Adipocyte (in vitro differentiated cells): ENCODE results near the gene ROR1.

Experiments used
- DNase-seq: peaks from one replicate; pipeline ENCODE4 v3.0.0-alpha.2; 2015; ENCODE audit warnings: low read depth
- H3K27me3 ChIP-seq: replicated peaks from 2 replicates; pipeline ENCODE4 v1.7.0; 2013; ENCODE audit warnings: mild to moderate bottlenecking, low read length, moderate library complexity; ENCODE audit not compliant: control insufficient read depth, insufficient read depth
- H3K36me3 ChIP-seq: 2 replicates; pipeline ENCODE4 v1.7.0; 2013; ENCODE audit warnings: low read length, mild to moderate bottlenecking, moderate library complexity; ENCODE audit not compliant: control insufficient read depth, insufficient read depth, severe bottlenecking
- H3K4me1 ChIP-seq: 2 replicates; pipeline ENCODE4 v1.7.0; 2013; ENCODE audit warnings: mild to moderate bottlenecking, low read length, moderate library complexity; ENCODE audit not compliant: control insufficient read depth, insufficient read depth
- H3K4me3 ChIP-seq: 2 replicates; pipeline ENCODE4 v1.7.0; 2013; ENCODE audit warnings: mild to moderate bottlenecking, low read length, moderate library complexity
- H3K9ac ChIP-seq: 2 replicates; pipeline ENCODE4 v1.7.0; 2013; ENCODE audit warnings: mild to moderate bottlenecking, low read length, moderate library complexity
- H3K9me3 ChIP-seq: 2 replicates; pipeline ENCODE4 v1.7.0; 2013; ENCODE audit warnings: mild to moderate bottlenecking, low read length, moderate library complexity; ENCODE audit not compliant: control insufficient read depth

Gene ROR1

DNA sequence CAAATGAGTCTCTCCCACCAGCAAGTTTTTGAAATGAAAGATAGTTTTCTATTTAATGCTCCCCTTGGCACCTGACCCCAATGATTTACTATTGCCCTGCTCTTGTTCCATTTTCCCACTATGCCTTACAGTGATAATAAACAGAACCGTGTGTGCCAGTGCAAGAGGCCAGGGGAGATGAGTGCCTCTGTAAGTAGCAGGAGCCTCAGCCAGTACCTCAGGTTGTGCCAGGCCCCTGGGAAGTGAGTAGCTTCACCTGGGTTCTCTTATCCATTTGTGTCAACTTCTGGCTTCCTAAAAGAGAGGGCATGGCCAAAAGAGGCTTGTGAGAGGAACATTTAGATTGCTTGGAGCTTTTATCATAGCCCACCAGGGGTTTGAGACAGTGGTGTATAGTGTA, 3.4 kb upstream of the ROR1 start:
- no peaks in the 10 kb centered on the region for H3K27me3 ChIP-seq
- no peak for DNase-seq

DNA sequence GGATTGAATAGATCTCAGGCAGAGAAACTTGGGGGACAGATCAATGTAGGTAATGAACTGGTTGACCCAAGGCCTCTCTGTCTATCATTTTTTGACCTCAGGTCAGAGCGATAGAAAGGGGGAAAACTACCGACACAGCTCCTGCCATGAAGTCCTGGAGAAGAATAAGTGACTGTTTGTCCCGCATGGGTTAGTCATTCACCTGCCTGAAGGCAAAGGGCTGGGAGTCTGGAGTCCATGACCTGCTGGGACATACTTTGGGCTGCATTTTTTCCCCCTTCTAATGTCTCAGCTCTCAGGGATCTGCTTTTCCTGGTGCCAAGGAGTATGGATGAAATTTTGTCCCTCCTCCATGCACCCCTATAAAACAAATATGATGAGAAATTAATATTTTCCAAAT, 1.6 kb upstream of the ROR1 start:
- Histone ChIP-seq H3K4me3 (no peak overlapping the region), H3K4me1 (peaks cover 25% of the 10 kb centered on the region), H3K36me3 (no peaks in the 10 kb centered on the region), H3K27me3 (no peaks in the 10 kb centered on the region), H3K9ac (no peak overlapping the region), H3K9me3 (no peaks in the 10 kb centered on the region)
- no peak for DNase-seq

More for the DNA sequence above, 3.4 kb upstream of the ROR1 start:
- H3K4me1 ChIP-seq, result peaks cover 10% of the 10 kb centered on the region
- H3K4me3 ChIP-seq, result no peak overlapping the region
- no peaks in the 10 kb centered on the region for H3K9me3 ChIP-seq
- no peak overlapping the region for H3K9ac ChIP-seq
- H3K36me3 ChIP-seq, result no peaks in the 10 kb centered on the region

DNA sequence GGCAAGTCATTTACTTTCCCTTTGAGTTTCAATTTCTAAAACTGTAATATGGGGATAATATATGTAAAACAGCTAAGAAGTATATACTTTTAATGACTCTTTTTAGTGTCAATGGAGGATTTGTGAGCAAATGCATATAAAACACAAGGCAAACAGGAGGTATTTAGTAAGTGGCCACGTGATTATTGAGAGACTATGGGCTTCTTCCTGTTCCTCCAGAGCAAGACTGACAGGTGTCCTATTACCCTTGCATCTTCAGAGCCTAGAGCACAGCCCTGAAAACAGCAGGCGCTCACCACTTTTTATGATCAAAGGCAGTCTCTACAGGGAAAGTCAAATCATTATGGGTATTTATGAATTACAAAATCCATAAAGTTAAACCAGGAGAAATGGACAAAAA, 941 bp upstream of the ROR1 start:
- Histone ChIP-seq H3K36me3 (no peaks in the 10 kb centered on the region), H3K4me3 (peak overlapping the region; percentile 96), H3K27me3 (no peaks in the 10 kb centered on the region), H3K9ac (peak overlapping the region; percentile 95), H3K9me3 (no peaks in the 10 kb centered on the region), H3K4me1 (peaks cover 29% of the 10 kb centered on the region)
- no peak for DNase-seq

DNA sequence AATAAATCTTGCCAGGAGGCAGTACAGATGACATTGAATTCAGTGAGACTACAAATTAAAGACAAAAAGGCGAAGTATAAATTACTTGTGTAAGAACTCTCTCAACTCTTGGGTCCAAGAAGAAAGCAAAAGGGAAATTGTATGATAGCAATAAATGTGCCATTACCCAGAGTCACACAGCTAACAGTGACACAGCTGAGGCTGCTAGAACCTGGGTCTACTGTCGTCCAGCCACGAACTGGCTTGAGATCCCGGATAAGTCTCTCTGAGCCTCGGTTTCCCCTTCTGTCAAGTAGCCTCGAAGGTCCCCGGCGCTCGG, 362 bp upstream of the ROR1 start:
- DNase-seq, result no peak
- no peaks in the 10 kb centered on the region for H3K27me3 ChIP-seq
- H3K4me1 ChIP-seq, result peaks cover 35% of the 10 kb centered on the region
- H3K9ac ChIP-seq, result peak overlapping the region; percentile 95
- H3K4me3 ChIP-seq, result peak overlapping the region; percentile 96
- no peaks in the 10 kb centered on the region for H3K36me3 ChIP-seq
- no peaks in the 10 kb centered on the region for H3K9me3 ChIP-seq

DNA sequence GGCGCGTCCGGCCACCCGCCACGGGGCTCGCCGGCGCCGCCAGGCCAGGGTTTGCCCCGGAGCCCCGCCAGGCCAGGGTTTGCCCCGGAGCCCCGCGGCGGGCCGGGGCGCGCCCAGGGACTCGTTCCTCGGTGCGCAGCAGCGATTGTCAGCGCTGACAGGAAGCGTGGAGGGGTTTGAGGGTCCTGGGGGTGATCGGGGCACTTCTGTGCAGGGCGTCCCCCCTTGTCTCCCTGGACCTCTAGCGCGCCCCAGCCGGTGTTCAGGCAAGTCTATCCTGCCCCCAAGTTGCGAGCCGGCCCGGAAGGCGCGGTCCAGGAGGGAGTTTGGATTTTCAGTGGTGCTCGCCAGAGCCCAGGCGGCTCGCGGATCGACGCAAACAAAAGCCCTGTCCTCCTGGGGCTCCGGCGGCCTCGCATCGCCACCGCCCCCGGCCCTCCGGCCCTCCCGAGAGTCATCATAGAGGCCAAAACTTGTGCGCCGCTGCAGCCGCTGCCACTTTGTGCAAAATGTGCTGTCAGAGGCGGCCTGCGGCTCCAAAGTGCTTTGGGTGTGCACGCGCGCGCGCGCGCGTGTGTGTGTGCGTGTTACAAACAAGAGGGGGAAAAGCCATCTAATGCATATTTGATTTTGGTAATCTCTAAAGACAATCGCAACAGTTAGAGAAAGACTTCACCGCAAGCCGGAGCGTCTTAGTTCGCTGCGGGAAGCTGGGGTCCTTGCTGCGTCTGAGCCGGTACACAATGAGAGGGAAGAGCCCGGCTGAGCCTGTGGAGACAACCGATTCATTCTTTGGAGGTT, 1.0 kb downstream of the ROR1 start:
- Histone ChIP-seq H3K4me3 (peak overlapping the region; percentile 96), H3K4me1 (peaks cover 47% of the 10 kb centered on the region), H3K9me3 (no peaks in the 10 kb centered on the region), H3K9ac (peak overlapping the region; percentile 95), H3K36me3 (no peaks in the 10 kb centered on the region), H3K27me3 (no peaks in the 10 kb centered on the region)
- DNase-seq, result peak; percentile 75

DNA sequence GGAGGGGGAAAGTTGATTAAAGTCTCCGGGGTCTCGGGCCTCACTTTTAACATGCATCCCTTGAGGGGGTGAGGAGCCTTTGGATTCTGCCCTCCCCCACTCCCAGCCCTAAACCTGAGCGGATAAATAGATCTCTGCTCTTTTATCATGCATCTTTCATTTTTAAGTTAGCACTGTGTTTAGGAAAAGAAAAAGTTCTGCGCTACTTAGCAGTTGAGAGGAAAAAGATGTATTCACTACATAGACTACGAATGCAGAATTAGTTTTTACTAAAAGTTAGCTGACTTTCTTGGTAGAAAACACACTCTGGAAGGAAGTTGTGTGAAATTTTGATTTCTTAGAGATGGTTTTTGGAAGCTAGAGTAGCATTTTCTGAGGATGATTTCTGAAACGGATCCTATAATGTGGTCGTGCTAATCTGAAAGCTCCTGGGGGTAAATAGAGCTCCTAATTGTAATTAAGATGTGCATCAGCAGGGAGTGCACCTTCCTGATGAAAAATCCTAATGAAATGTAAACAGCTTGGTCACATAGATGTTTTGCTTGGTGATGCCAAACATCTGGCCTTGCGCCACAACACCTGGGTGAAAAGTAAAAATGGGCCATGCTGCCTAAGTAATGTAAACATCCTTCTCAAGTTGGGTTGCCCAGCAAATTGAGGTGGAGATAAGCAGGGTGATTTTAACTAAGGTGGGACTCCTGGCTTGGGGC, 1.8 kb downstream of the ROR1 start:
- Histone ChIP-seq H3K9me3 (no peaks in the 10 kb centered on the region), H3K27me3 (no peaks in the 10 kb centered on the region), H3K9ac (peak overlapping the region; percentile 95), H3K36me3 (no peaks in the 10 kb centered on the region), H3K4me3 (peak overlapping the region; percentile 96), H3K4me1 (peaks cover 51% of the 10 kb centered on the region)
- DNase-seq, result peak; percentile 46

DNA sequence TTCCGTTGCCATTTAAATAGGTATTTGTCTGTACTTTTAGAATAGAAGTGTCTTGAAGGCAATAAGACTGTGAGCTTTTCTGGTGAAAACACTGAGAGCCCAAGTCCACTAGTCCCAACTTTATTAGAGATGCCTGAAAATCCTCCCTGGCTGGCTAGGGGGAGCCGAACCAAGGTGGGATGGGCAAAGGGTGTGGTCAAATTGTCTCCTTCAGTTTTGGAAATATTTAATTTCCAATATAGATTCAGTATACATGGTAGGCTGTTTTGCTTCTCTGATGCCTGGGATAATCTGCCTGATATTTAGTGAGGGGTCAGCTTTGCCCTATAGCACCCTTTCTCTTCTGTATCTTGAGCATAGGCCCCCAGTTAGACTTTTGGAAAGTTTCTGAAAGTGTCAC, 3.5 kb downstream of the ROR1 start:
- DNase-seq, result no peak
- no peaks in the 10 kb centered on the region for H3K27me3 ChIP-seq
- no peaks in the 10 kb centered on the region for H3K9me3 ChIP-seq
- no peak overlapping the region for H3K9ac ChIP-seq
- H3K4me3 ChIP-seq, result peak overlapping the region; percentile 96
- H3K36me3 ChIP-seq, result no peaks in the 10 kb centered on the region
- H3K4me1 ChIP-seq, result peaks cover 54% of the 10 kb centered on the region

DNA sequence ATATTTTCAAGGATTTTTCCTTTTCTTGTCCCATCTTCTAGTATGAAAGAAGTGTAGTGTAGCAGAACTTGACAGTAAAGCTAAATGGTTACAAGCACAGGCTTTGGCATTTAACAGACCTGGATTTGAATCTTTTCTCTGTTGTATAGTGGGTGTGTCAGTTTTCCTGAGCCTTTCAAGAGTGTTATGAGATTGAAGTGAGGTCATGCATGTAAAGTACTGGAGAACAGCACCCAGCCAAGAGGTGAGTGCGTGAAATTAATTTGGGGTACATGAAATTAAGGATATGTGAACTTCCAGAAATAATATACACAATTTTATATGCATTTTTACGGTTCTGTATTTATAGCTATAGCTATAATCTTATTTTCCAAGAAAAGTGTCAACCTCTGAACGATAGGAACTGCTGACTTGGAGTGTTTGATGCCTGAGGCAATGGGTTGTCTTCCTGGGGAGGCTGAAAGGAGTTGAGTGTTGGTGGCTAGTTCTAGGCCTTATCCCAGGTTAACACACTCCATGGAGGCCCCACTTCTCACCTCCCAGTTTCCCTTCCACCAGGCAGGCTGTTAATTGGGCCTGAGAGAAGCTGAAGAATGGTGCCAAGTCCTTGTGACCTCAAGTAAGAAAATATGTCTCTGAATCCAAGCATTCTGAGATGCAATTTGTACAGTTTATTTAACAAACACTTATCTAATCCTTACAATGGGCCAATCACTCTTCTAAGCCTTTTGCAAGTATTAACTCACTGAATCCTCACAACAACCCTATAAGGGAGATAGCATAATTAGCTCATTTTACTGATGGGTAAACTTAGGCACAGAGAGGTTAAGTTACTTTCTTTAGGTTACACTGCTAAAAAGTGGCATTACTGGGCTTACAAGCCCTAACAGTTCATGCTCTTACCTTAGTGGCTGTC, 4.4 kb downstream of the ROR1 start:
- H3K9me3 ChIP-seq, result no peaks in the 10 kb centered on the region
- H3K36me3 ChIP-seq, result no peaks in the 10 kb centered on the region
- H3K4me1 ChIP-seq, result peaks cover 48% of the 10 kb centered on the region
- H3K9ac ChIP-seq, result no peak overlapping the region
- H3K4me3 ChIP-seq, result peak overlapping the region; percentile 96
- no peak for DNase-seq
- no peaks in the 10 kb centered on the region for H3K27me3 ChIP-seq

DNA sequence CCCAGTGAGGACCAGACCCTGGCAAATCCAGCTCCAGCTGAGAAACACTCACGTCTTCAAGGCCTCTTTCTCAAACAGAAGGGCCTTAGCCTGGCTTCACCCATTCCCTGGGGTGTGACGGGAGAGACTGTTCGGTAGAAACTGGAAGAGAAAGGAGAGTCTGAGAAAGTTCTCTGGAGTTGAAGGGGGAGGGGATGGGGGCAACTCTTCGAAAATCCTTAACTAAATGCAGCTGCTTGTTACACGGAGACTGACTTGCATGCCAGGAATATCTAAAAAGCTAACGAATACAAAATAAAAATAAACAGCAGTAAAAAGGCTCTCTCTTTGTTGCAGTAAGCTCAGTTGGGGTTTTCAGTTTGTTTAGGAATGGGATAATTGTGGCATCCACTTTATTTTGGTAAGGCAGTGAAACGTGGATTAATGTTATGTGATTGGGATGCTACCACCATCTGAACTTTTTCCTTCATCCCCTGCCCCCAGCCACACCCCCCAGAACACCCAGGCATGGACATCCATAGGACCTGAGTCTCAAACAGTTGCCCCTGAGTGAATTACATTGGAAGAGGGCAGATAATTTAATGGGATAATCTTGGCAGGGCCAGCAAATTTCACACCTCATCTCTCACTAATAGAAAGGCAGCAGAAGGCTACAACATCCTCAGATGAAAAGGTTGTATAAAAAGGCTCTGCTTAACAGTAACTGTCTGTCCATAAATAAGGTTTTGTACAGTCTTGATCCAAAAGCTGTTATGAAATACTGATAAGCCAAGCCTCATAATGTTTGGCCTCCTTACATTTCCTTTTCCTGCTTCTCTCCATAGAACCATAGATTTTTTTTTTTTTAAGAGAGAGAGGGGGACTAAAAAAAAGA, 5.8 kb downstream of the ROR1 start:
- Histone ChIP-seq H3K9me3 (no peaks in the 10 kb centered on the region), H3K4me3 (peak overlapping the region; percentile 51), H3K27me3 (no peaks in the 10 kb centered on the region), H3K36me3 (no peaks in the 10 kb centered on the region), H3K9ac (no peak overlapping the region), H3K4me1 (peaks cover 45% of the 10 kb centered on the region)
- peak; percentile 75 for DNase-seq

DNA sequence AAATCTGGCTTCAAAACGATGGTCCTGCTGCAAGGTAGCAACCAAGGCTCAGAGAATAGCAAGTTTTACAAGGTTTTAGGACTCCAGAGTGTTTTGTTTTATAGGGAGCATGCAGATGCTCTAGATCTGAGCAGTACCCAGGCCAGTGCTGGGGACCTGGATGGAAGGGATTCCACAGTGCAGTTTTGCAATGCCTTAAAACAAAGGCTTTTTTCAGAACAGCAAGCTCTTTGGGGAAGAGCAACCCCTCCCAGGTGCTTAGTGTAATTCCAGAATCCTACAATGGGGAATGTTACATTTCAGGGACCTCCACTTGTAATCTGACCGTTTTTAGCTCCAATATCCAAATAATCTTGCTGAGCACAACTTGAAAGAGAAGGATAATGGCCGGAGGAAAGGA, 6.7 kb downstream of the ROR1 start:
- Histone ChIP-seq H3K4me1 (peaks cover 42% of the 10 kb centered on the region), H3K36me3 (no peaks in the 10 kb centered on the region), H3K4me3 (no peak overlapping the region), H3K27me3 (no peaks in the 10 kb centered on the region), H3K9me3 (no peaks in the 10 kb centered on the region), H3K9ac (no peak overlapping the region)
- DNase-seq, result no peak
